ENCODE data around the gene ASB5.

Gene ASB5

GRCh38 chr4:176259330-176260090 lies 9.5 kb downstream of the ASB5 start:
- peak; percentile 68 to 91 for DNase-seq
- no CpG with 5 or more reads among the region's 5 CpGs for WGBS (ENCODE audit: extremely low coverage, insufficient coverage, insufficient read length)
- H3K4me1 ChIP-seq (ENCODE audit: control insufficient read depth in 1 of 2, insufficient read depth in 2 of 2, low read length in 2 of 2) = no peaks in the 10 kb centered on the region

GRCh38 chr4:176258135-176258534 lies 10.9 kb downstream of the ASB5 start:
- Histone ChIP-seq H3K4me3 (ENCODE audit: low read depth, low read length) (no peak overlapping the region), H2BK12ac (ENCODE audit: low read length) (no peak overlapping the region), H3K9me3 (ENCODE audit: insufficient read depth, low read depth, low read length) (no peaks in the 10 kb centered on the region), H3K36me3 (ENCODE audit: control insufficient read depth in 1 of 2, insufficient read depth in 2 of 2, low read length in 2 of 2) (no peaks in the 10 kb centered on the region), H3K4ac (ENCODE audit: low read depth, low read length) (no peak overlapping the region), H2BK120ac (ENCODE audit: insufficient read depth, low read length, poor library complexity) (no peak overlapping the region), H4K91ac (ENCODE audit: low read depth, low read length) (no peak overlapping the region), H4K8ac (ENCODE audit: low read depth, low read length) (no peak overlapping the region), H3K18ac (ENCODE audit: low read length) (no peak overlapping the region), H3K79me2 (ENCODE audit: control insufficient read depth, insufficient read depth, low read length, poor library complexity) (no peaks in the 10 kb centered on the region), H3K4me2 (ENCODE audit: low read length) (no peak overlapping the region), H3K27me3 (ENCODE audit: insufficient read depth, low read length) (no peaks in the 10 kb centered on the region), H2AFZ (ENCODE audit: insufficient read depth, low read length, poor library complexity) (no peak overlapping the region), H4K12ac (ENCODE audit: low read depth, low read length) (no peak overlapping the region), H3K23ac (ENCODE audit: low read length) (no peak overlapping the region), H3K79me1 (ENCODE audit: low read length) (no peaks in the 10 kb centered on the region), H2AK5ac (ENCODE audit: low read length) (no peak overlapping the region), H3K9ac (ENCODE audit: low read length) (no peak overlapping the region), H3K27ac (ENCODE audit: low read depth, low read length) (no peak overlapping the region), H2BK5ac (ENCODE audit: low read depth, low read length, poor library complexity) (no peak overlapping the region), H3K14ac (ENCODE audit: low read length) (no peak overlapping the region), H3K4me1 (ENCODE audit: control insufficient read depth in 1 of 2, insufficient read depth in 2 of 2, low read length in 2 of 2) (no peaks in the 10 kb centered on the region)
- WGBS (ENCODE audit: extremely low coverage, insufficient coverage, insufficient read length) = no CpG with 5 or more reads among the region's 3 CpGs
- no peak for DNase-seq

More at GRCh38 chr4:176259330-176260090, 9.5 kb downstream of the ASB5 start:
- no peak overlapping the region for H3K27ac ChIP-seq (ENCODE audit: low read depth, low read length)
- H4K91ac ChIP-seq (ENCODE audit: low read depth, low read length) = no peak overlapping the region
- H3K36me3 ChIP-seq (ENCODE audit: control insufficient read depth in 1 of 2, insufficient read depth in 2 of 2, low read length in 2 of 2) = no peaks in the 10 kb centered on the region
- no peak overlapping the region for H3K14ac ChIP-seq (ENCODE audit: low read length)
- no peaks in the 10 kb centered on the region for H3K79me1 ChIP-seq (ENCODE audit: low read length)
- no peak overlapping the region for H3K9ac ChIP-seq (ENCODE audit: low read length)
- H2BK12ac ChIP-seq (ENCODE audit: low read length) = no peak overlapping the region
- H2BK5ac ChIP-seq (ENCODE audit: low read depth, low read length, poor library complexity) = no peak overlapping the region
- no peaks in the 10 kb centered on the region for H3K27me3 ChIP-seq (ENCODE audit: insufficient read depth, low read length)
- no peak overlapping the region for H3K18ac ChIP-seq (ENCODE audit: low read length)
- H3K4me2 ChIP-seq (ENCODE audit: low read length) = no peak overlapping the region
- no peaks in the 10 kb centered on the region for H3K79me2 ChIP-seq (ENCODE audit: control insufficient read depth, insufficient read depth, low read length, poor library complexity)
- no peak overlapping the region for H3K4me3 ChIP-seq (ENCODE audit: low read depth, low read length)
- no peaks in the 10 kb centered on the region for H3K9me3 ChIP-seq (ENCODE audit: insufficient read depth, low read depth, low read length)
- H2BK120ac ChIP-seq (ENCODE audit: insufficient read depth, low read length, poor library complexity) = no peak overlapping the region
- H4K8ac ChIP-seq (ENCODE audit: low read depth, low read length) = no peak overlapping the region
- H3K4ac ChIP-seq (ENCODE audit: low read depth, low read length) = no peak overlapping the region
- no peak overlapping the region for H3K23ac ChIP-seq (ENCODE audit: low read length)
- H2AFZ ChIP-seq (ENCODE audit: insufficient read depth, low read length, poor library complexity) = no peak overlapping the region
- H2AK5ac ChIP-seq (ENCODE audit: low read length) = no peak overlapping the region
- no peak overlapping the region for H4K12ac ChIP-seq (ENCODE audit: low read depth, low read length)

- Histone ChIP-seq H3K27me3 (ENCODE audit: insufficient read depth, low read length) (no peaks in the 10 kb centered on the region), H3K14ac (ENCODE audit: low read length) (no peak overlapping the region), H3K4me3 (ENCODE audit: low read depth, low read length) (no peak overlapping the region), H4K8ac (ENCODE audit: low read depth, low read length) (no peak overlapping the region), H3K4me2 (ENCODE audit: low read length) (no peak overlapping the region), H4K12ac (ENCODE audit: low read depth, low read length) (no peak overlapping the region), H3K79me2 (ENCODE audit: control insufficient read depth, insufficient read depth, low read length, poor library complexity) (no peaks in the 10 kb centered on the region), H3K36me3 (ENCODE audit: control insufficient read depth in 1 of 2, insufficient read depth in 2 of 2, low read length in 2 of 2) (no peaks in the 10 kb centered on the region), H2AFZ (ENCODE audit: insufficient read depth, low read length, poor library complexity) (no peak overlapping the region), H3K4ac (ENCODE audit: low read depth, low read length) (no peak overlapping the region), H2AK5ac (ENCODE audit: low read length) (no peak overlapping the region), H3K79me1 (ENCODE audit: low read length) (no peaks in the 10 kb centered on the region), H3K4me1 (ENCODE audit: control insufficient read depth in 1 of 2, insufficient read depth in 2 of 2, low read length in 2 of 2) (no peaks in the 10 kb centered on the region), H3K9me3 (ENCODE audit: insufficient read depth, low read depth, low read length) (no peaks in the 10 kb centered on the region), H2BK5ac (ENCODE audit: low read depth, low read length, poor library complexity) (no peak overlapping the region), H4K91ac (ENCODE audit: low read depth, low read length) (no peak overlapping the region), H3K23ac (ENCODE audit: low read length) (no peak overlapping the region), H2BK12ac (ENCODE audit: low read length) (no peak overlapping the region), H3K27ac (ENCODE audit: low read depth, low read length) (no peak overlapping the region), H3K9ac (ENCODE audit: low read length) (no peak overlapping the region), H3K18ac (ENCODE audit: low read length) (no peak overlapping the region), H2BK120ac (ENCODE audit: insufficient read depth, low read length, poor library complexity) (no peak overlapping the region)
- no peak for DNase-seq
- no CpG with 5 or more reads among the region's 1 CpG for WGBS (ENCODE audit: extremely low coverage, insufficient coverage, insufficient read length)
These were observed 12.1 kb downstream of the ASB5 start for GRCh38 chr4:176256921-176257320.

GRCh38 chr4:176242764-176243347 lies 26.2 kb downstream of the ASB5 start:
- Histone ChIP-seq H3K79me1 (ENCODE audit: low read length) (no peaks in the 10 kb centered on the region), H3K79me2 (ENCODE audit: control insufficient read depth, insufficient read depth, low read length, poor library complexity) (no peaks in the 10 kb centered on the region), H3K4ac (ENCODE audit: low read depth, low read length) (no peak overlapping the region), H2BK120ac (ENCODE audit: insufficient read depth, low read length, poor library complexity) (no peak overlapping the region), H3K27ac (ENCODE audit: low read depth, low read length) (no peak overlapping the region), H4K8ac (ENCODE audit: low read depth, low read length) (no peak overlapping the region), H3K27me3 (ENCODE audit: insufficient read depth, low read length) (no peaks in the 10 kb centered on the region), H3K36me3 (ENCODE audit: control insufficient read depth in 1 of 2, insufficient read depth in 2 of 2, low read length in 2 of 2) (no peaks in the 10 kb centered on the region), H2AFZ (ENCODE audit: insufficient read depth, low read length, poor library complexity) (no peak overlapping the region), H3K4me3 (ENCODE audit: low read depth, low read length) (no peak overlapping the region), H3K23ac (ENCODE audit: low read length) (no peak overlapping the region), H3K14ac (ENCODE audit: low read length) (no peak overlapping the region), H3K9ac (ENCODE audit: low read length) (no peak overlapping the region), H3K18ac (ENCODE audit: low read length) (no peak overlapping the region), H4K91ac (ENCODE audit: low read depth, low read length) (no peak overlapping the region), H2BK5ac (ENCODE audit: low read depth, low read length, poor library complexity) (no peak overlapping the region), H2BK12ac (ENCODE audit: low read length) (no peak overlapping the region), H2AK5ac (ENCODE audit: low read length) (no peak overlapping the region), H4K12ac (ENCODE audit: low read depth, low read length) (no peak overlapping the region), H3K4me1 (ENCODE audit: control insufficient read depth in 1 of 2, insufficient read depth in 2 of 2, low read length in 2 of 2) (no peaks in the 10 kb centered on the region), H3K4me2 (ENCODE audit: low read length) (no peak overlapping the region), H3K9me3 (ENCODE audit: insufficient read depth, low read depth, low read length) (no peaks in the 10 kb centered on the region)
- no CpG with 5 or more reads among the region's 1 CpG for WGBS (ENCODE audit: extremely low coverage, insufficient coverage, insufficient read length)
- no peak for DNase-seq

All from trophoblast cell (in vitro differentiated cells and primary cell).